Activated T-helper 9 cell treated with anti-CD3 and anti-CD28 coated beads, Interleukin-2, amount 50 U/mL, for 16 hours (primary cell): Measurements from ENCODE around the gene ECHS1.
"Not testable (repeated sequence)": the region's sequence is repeated elsewhere in the genome, so short reads cannot be mapped to it uniquely, and the experiment has no call there.

ENCODE experiments used
- DNase-seq: peaks from one replicate; pipeline ENCODE4 v3.0.0-alpha.2; 2020; ENCODE audit warnings: low read depth

Gene ECHS1

GRCh38 chr10:133399123-133399601 lies 26.0 kb upstream of the ECHS1 start:
- no peak for DNase-seq

DNA sequence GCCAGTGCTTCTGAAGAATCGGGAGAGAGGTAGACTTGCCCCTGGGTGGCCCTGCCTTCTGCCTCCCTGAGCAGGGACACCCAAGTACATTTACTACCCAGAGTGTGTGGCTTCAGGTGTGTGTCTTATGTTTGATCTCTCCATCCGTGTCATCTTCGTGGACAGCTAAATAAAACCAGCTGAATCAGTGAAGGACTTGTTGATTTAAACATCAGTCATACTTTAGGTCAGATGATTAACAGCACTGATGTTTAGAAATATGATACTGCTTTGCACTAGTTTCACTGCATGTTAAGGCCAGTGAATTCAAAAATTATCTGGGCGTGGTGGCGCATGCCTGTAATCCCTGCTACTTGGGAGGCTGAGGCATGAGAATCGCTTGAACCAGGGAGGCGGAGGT lies 24.8 kb upstream of the ECHS1 start:
- DNase-seq: no peak

DNA sequence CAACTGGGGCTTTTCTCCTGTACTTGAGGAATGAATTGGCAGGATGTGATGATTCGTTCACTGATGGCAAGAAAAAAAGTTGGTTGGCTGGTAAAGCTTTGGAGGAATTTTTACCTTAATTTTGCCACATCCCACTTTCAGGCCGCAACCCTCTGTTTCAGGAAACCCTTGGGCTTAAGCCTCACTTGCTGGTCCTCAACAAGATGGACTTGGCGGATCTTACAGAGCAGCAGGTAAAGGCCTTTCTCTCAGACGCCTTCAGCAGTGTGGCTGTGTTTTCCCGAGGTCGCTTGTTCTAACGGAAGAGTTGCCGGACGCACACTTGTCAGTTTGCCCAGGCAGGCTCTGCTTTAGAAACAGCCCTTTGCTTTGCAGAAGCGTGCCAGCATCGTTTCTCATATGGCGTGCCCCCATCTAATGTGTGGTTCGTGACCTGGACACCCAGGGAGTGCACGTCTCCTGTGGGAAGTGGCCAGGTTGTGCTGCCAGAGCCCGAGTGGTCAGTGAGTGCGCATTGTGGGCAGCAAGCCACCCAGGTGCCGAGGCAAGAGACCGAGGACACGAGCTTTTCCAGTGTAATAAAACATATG lies 23.0 kb upstream of the ECHS1 start:
- DNase-seq: no peak

- DNase-seq: no peak
Measured at GRCh38 chr10:133394801-133395221, 21.7 kb upstream of the ECHS1 start.

DNA sequence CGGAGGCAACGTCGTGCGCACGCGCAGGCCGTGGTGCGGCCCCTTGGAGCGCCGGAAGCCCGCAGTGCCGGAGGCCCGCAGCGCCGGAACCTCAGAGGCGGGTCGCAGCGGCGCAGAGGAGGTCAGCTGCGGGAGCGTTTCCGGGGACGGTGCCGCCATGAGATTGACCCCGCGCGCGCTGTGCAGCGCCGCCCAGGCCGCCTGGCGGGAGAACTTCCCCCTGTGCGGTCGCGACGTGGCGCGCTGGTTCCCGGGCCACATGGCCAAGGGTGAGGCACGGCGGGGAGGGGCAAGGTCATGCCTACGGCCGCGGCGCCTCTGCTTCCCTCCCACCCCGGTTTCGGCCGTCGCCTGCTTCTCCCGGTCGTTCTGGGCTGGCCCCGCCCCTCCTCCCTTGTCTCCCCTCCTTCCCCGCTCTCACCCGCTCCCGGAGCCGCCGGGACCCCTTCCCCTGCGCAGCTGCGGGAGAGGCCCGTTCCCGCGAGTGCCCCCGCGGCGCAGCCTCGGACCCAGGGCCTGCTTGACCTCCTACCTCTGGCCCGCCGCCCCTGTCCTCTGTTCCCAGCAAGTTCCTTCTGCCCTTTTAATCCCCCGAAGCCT lies 21.0 kb upstream of the ECHS1 start, which contains the start of gene MTG1:
Gene MTG1 (plus strand): TSS at position 94 of the 600 bp plus-strand sequence. CDS start 64 bp downstream, at position 158.
- DNase-seq: peak; percentile 92

DNA sequence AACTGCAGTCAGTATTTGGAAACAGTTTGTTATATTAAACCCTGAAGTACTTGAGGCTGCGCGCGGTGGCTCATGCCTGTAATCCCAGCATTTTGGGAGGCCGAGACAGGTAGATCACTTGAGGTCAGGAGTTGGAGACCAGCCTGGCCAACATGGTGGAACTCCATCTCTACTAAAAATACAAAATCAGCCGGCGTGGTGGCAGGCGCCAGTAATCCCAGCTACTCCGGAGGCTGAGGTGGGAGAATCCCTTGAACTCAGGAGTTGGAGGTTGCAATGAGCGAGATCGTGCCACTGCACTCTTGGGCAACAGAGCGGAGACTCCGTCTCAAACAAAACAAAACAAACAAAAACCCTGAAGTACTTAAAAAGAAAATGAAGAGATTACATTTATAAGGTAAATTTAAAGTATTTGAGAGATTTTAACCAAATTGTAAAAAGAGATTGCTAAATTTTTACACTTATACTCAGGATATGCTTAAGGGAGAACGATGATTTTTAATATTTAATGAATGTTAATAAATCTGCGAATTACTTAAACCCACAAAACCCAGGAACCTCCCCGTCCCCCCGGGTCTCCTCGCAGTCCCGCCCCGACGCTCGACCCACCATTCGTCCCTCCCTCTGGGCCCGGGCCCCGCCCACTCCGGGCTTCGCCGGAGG lies 20.4 kb upstream of the ECHS1 start:
- no peak for DNase-seq

- no peak for DNase-seq
Measured at GRCh38 chr10:133391761-133392518, 18.8 kb upstream of the ECHS1 start.

- DNase-seq: no peak
Measured at GRCh38 chr10:133391249-133391635, 18.1 kb upstream of the ECHS1 start.

GRCh38 chr10:133390597-133391248 lies 17.6 kb upstream of the ECHS1 start:
- DNase-seq: no peak

GRCh38 chr10:133388973-133389818 lies 16.0 kb upstream of the ECHS1 start:
- no peak for DNase-seq

- DNase-seq: no peak
Measured at GRCh38 chr10:133388236-133388972, 15.2 kb upstream of the ECHS1 start.

DNA sequence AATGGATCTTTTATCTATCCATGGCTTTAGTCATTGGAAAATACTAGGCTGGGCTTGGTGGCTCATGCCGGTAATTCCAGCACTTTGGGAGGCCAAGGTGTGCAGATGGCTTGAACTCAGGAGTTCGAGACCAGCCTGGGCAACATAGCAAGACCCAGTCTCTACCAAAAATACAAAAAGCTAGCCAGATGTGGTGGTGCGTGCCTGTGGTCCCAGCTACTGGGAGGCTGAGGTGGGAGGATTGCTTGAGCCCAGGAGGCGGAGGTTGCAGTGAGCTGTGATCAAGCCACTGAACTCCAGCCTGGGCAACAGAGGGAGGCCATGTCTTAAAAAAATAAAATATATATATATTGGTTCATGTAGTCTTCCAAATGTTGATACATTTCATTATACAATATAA lies 13.8 kb upstream of the ECHS1 start:
- DNase-seq: not testable (repeated sequence)

GRCh38 chr10:133385214-133385613 lies 12.1 kb upstream of the ECHS1 start:
- no peak for DNase-seq

DNA sequence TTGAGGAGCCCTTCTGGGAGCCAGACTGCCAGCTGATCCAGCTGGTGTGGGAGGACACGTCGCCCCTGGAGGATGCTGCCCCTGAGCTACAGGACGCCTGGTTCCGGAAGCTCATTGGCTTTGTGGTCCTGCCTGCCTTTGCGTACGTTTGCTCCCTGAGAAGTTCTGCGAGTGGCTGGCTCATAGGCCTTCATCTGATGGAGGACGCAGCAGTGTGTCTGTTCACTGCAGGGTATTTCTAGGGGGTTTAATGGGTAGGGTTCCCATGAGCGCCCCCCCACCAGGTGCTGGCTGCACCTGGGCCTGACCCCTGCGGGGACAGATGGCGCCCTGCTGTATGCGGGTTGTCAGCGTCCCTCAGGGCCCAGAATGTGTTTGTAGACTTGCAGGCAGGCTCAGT lies 10.9 kb upstream of the ECHS1 start:
- no peak for DNase-seq

DNA sequence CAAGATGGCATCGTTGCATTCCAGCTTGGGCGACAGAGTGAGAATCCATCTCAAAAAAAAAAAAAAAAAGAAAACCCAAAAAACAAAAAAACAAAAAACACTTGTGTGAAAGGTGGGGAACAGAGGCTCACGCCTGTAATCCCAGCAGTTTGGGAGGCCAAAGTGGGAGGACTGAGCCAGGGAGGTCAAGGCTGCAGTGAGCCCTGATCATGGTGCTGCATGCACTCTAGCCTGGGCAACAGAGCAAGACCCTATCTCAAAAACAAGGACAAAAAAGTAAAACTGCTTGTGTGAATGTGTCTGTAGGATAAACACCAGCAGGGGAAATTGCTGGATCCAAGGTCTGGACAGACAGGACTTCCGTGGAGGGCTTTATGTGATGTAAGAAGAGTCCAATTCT lies 10.4 kb upstream of the ECHS1 start:
- no peak for DNase-seq

- no peak for DNase-seq
Measured at GRCh38 chr10:133381036-133381435, 7.9 kb upstream of the ECHS1 start.

- DNase-seq: no peak
Measured at GRCh38 chr10:133379801-133380666, 6.9 kb upstream of the ECHS1 start.

GRCh38 chr10:133379152-133379800 lies 6.1 kb upstream of the ECHS1 start, which contains the start of gene PAOX:
PAOX (plus strand) TSS chr10:133379262; CDS start chr10:133379317, 55 bp downstream.
- DNase-seq: peak; percentile 55
